ENCODE data around the gene ANKRD34A. TPM values are rescaled to one million over a fixed set of nuclear protein-coding genes. Genes with fewer than 3 reads are reported as not detected.

Gene ANKRD34A
- total and polyA plus RNA-seq, 4 donors, result 0.06 to 0.17 (median 0.13) TPM; not detected in 1

- Histone ChIP-seq H3K9me3 (ENCODE audit: control insufficient read depth in 4 of 4, low read length in 3 of 4) (no peaks in the 10 kb centered on the region), H3K4me3 (ENCODE audit: low read depth in 1 of 3, low read length in 3 of 3) (no peak overlapping the region), H3K9ac (ENCODE audit: low read depth in 1 of 2, low read length in 2 of 2) (no peak overlapping the region), H3K27me3 (ENCODE audit: control insufficient read depth in 4 of 4, insufficient read depth in 4 of 4, low read length in 3 of 4) (no peaks in the 10 kb centered on the region), H3K27ac (ENCODE audit: low read depth in 1 of 2, low read length in 2 of 2) (no peak overlapping the region), H3K36me3 (ENCODE audit: control insufficient read depth in 4 of 4, insufficient read depth in 3 of 4, low read depth in 1 of 4, low read length in 3 of 4) (peaks cover 1 to 8% (median 6%) of the 10 kb centered on the region in 4 donors), H3K4me1 (ENCODE audit: control insufficient read depth in 4 of 4, insufficient read depth in 4 of 4, low read length in 3 of 4) (peaks cover 0 to 4% (median 0%) of the 10 kb centered on the region in 4 donors)
- no peak for DNase-seq (ENCODE audit: low spot score)
- WGBS, result 68% methylated on average over 4 of the region's 4 CpGs
- TF ChIP-seq EGR1 (IDR thresholded peaks at IDR 0.05; ENCODE audit: low read depth in 2 of 2) (no peak), NR2F2 (IDR thresholded peaks at IDR 0.05) (no peak), MAX (IDR thresholded peaks at IDR 0.05) (no peak), RXRA (IDR thresholded peaks at IDR 0.05) (peak; percentile 20 to 59), SP1 (IDR thresholded peaks at IDR 0.05) (peak; percentile 64), GABPA (IDR thresholded peaks at IDR 0.05 in 1 of 2, conservative IDR thresholded peaks at IDR 0.05 in 1 of 2) (no peak), TAF1 (conservative IDR thresholded peaks at IDR 0.05) (no peak), REST (IDR thresholded peaks at IDR 0.05) (no peak), FOXA1 (IDR thresholded peaks at IDR 0.05) (no peak), HNF4G (IDR thresholded peaks at IDR 0.05) (peak; percentile 64), HNF4A (conservative IDR thresholded peaks at IDR 0.05) (peak; percentile 77 to 90), YY1 (IDR thresholded peaks at IDR 0.05) (peak; percentile 29), RAD21 (IDR thresholded peaks at IDR 0.05) (no peak), FOXA2 (IDR thresholded peaks at IDR 0.05) (no peak)
- TF ChIP-seq, protein P1, sequence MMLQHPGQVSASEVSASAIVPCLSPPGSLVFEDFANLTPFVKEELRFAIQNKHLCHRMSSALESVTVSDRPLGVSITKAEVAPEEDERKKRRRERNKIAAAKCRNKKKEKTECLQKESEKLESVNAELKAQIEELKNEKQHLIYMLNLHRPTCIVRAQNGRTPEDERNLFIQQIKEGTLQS (IDR thresholded peaks at IDR 0.05), result peak; percentile 32
- TF ChIP-seq, protein P2, sequence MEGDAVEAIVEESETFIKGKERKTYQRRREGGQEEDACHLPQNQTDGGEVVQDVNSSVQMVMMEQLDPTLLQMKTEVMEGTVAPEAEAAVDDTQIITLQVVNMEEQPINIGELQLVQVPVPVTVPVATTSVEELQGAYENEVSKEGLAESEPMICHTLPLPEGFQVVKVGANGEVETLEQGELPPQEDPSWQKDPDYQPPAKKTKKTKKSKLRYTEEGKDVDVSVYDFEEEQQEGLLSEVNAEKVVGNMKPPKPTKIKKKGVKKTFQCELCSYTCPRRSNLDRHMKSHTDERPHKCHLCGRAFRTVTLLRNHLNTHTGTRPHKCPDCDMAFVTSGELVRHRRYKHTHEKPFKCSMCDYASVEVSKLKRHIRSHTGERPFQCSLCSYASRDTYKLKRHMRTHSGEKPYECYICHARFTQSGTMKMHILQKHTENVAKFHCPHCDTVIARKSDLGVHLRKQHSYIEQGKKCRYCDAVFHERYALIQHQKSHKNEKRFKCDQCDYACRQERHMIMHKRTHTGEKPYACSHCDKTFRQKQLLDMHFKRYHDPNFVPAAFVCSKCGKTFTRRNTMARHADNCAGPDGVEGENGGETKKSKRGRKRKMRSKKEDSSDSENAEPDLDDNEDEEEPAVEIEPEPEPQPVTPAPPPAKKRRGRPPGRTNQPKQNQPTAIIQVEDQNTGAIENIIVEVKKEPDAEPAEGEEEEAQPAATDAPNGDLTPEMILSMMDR (IDR thresholded peaks at IDR 0.05; ENCODE audit: low read depth, low read length, missing input control), result no peak
Observed at GRCh38 chr1:145946477-145946986, 17.8 kb downstream of the ANKRD34A start.

DNA sequence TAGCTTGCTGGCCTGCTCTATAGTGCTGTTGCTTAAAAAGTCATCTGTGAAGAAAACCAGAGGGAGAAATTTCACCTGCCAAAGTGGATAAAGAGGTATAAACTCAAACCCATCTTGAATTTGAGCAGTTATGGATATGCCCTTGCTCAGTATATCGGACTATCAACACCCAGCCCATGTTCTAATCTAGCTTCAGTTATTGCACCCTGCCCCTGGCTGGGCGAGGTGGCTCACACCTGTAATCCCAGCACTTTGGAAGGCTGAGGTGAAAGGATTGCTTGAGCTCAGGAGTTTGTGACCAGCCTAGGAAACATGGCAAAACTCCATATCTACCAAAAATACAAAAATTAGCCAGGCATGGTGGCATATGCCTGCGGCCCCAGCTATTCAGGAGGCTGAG, 19.8 kb downstream of the ANKRD34A start:
- WGBS, result 93% methylated on average over 3 of the region's 3 CpGs
- Histone ChIP-seq H3K27me3 (ENCODE audit: control insufficient read depth in 4 of 4, insufficient read depth in 4 of 4, low read length in 3 of 4) (no peaks in the 10 kb centered on the region), H3K9ac (ENCODE audit: low read depth in 1 of 2, low read length in 2 of 2) (no peak overlapping the region), H3K36me3 (ENCODE audit: control insufficient read depth in 4 of 4, insufficient read depth in 3 of 4, low read depth in 1 of 4, low read length in 3 of 4) (peaks cover 1 to 8% (median 6%) of the 10 kb centered on the region in 4 donors), H3K4me3 (ENCODE audit: low read depth in 1 of 3, low read length in 3 of 3) (no peak overlapping the region), H3K27ac (ENCODE audit: low read depth in 1 of 2, low read length in 2 of 2) (no peak overlapping the region), H3K9me3 (ENCODE audit: control insufficient read depth in 4 of 4, low read length in 3 of 4) (no peaks in the 10 kb centered on the region), H3K4me1 (ENCODE audit: control insufficient read depth in 4 of 4, insufficient read depth in 4 of 4, low read length in 3 of 4) (peaks cover 0 to 4% (median 0%) of the 10 kb centered on the region in 4 donors)
- DNase-seq (ENCODE audit: low spot score), result no peak
- TF ChIP-seq RAD21 (IDR thresholded peaks at IDR 0.05) (no peak), HNF4A (conservative IDR thresholded peaks at IDR 0.05) (no peak), NR2F2 (IDR thresholded peaks at IDR 0.05) (no peak), YY1 (IDR thresholded peaks at IDR 0.05) (no peak), EGR1 (IDR thresholded peaks at IDR 0.05; ENCODE audit: low read depth in 2 of 2) (no peak), GABPA (IDR thresholded peaks at IDR 0.05 in 1 of 2, conservative IDR thresholded peaks at IDR 0.05 in 1 of 2) (no peak), TAF1 (conservative IDR thresholded peaks at IDR 0.05) (no peak)

Data from liver (tissue), 9 donors.